ENCODE data around the gene MYD88.

Gene MYD88

GRCh38 chr3:38168151-38169026, 29.9 kb downstream of the MYD88 start:
- no peak for DNase-seq

DNA sequence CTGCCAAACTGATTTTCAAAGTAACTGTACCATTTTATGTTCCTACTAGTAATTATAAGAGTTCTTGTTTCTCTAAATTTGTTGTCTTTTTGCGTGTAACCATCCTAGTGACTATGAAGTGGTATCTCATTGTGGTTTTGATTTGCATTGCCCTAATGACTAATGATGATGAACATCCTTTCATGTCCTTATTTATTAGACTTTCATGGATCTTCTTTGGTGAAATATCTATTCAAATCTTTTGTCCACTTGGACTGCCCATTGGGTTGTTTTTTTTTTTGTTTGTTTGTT, 30.5 kb downstream of the MYD88 start:
- DNase-seq, result no peak

- no peak for DNase-seq
These were observed 32.3 kb downstream of the MYD88 start for GRCh38 chr3:38170722-38171121.

DNA sequence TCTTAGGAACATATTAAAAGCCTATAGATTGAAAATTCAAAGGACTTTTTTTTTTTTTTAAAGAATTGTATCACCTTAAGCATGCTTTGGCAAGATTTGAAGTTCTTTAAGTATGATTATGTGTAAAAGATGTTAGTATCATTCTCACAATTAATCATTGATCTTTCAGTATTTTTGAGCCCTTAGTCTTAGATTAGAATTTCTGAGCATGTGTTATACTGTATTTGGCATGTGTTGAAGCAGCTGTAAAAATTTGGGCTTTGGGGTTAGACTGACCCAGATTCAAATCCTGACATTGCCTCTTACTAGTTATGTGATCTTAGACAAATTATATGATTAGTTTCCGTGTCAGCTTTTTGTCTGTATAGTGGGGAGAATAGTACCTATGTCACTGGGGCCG, 33.2 kb downstream of the MYD88 start:
- DNase-seq, result no peak

GRCh38 chr3:38173834-38174418, 35.5 kb downstream of the MYD88 start:
- DNase-seq, result no peak

DNA sequence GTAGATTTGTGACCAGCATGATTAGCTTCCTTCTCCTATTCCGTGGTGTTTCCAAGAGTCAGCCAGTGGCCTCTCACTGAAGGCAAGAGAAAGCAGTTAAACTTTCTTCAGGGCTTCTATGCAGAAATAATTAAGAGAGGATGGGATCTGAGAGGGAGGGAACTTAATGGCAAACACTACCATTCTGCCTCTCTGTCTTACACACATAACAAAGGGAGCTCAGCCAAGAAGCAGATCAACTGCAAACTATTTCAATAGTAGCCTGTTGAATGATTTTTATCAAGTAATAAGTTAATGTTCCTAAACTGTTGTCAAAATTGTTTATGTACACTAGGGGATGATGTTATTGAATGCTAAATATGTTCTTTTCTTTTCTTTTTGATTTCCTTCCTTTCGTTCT, 38.7 kb downstream of the MYD88 start:
- no peak for DNase-seq

DNA sequence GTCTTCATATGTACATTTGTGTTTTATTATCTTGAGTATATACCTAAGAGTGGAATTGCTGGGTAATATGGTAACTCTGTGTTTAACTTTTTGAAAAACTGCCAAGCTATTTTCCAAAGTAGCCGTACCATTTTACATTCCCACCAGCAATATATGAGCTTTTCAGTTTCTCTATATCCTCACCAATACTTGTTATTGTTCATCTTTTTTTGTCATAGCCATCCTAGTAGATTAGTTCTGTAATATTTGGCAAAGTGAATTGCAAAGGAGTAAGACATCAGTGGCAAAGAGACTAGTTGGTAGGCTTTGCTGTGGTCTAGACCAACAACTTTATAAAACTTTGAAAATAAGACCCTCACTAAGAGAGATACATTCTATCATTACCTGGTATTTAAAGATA, 48.3 kb downstream of the MYD88 start:
- no peak for DNase-seq

DNA sequence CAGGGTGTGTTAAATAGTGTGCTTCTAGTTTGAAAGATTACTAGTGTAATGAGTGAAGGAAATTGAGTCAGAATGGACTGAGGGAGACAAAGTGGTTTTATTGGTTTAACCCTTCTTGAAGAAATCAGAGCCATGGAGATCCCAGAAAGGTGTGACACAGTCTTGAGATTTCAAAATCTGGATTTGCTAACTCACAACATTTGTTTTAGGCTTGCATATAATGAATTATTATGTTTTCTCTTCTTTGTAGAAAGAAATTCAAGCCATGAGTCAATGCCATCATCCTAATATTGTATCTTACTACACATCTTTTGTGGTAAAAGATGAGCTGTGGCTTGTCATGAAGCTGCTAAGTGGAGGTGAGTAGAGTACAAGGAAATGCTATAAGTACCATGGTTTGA, 52.0 kb downstream of the MYD88 start:
- no peak for DNase-seq
